Parathyroid adenoma (tissue), 2 donors: ENCODE results near the gene MSANTD1.

Experiments
- H2AFZ ChIP-seq: fragments of 300-600 bp; sonication (generic); one replicate; pipeline ENCODE4 v1.7.0; 2017; ENCODE audit warnings: antibody characterized with exemption, mild to moderate bottlenecking
- H3K27ac ChIP-seq: fragments of 300-600 bp; sonication (generic); one replicate; pipeline ENCODE4 v1.7.0; 2017
- H3K27me3 ChIP-seq: fragments of 300-600 bp; sonication (generic); one replicate; pipeline ENCODE4 v1.7.0; 2017; ENCODE audit warnings: low read length; ENCODE audit not compliant: control insufficient read depth, insufficient read depth
- H3K36me3 ChIP-seq: fragments of 300-600 bp; sonication (generic); one replicate; pipeline ENCODE4 v1.7.0; 2017; ENCODE audit warnings: low read length; ENCODE audit not compliant: control insufficient read depth, insufficient read depth
- H3K4me1 ChIP-seq: fragments of 300-600 bp; sonication (generic); one replicate; pipeline ENCODE4 v1.7.0; 2017; ENCODE audit warnings: control low read depth
- H3K4me2 ChIP-seq: fragments of 300-600 bp; sonication (generic); one replicate; pipeline ENCODE4 v1.7.0; 2017; ENCODE audit warnings: low read length
- H3K4me3 ChIP-seq: fragments of 300-600 bp; sonication (generic); one replicate; pipeline ENCODE4 v1.7.0; 2017; ENCODE audit warnings: low read depth, low read length
- H3K79me2 ChIP-seq: fragments of 300-600 bp; sonication (generic); one replicate; pipeline ENCODE4 v1.7.0; 2017; ENCODE audit warnings: control low read depth
- H3K9ac ChIP-seq: fragments of 300-600 bp; sonication (generic); one replicate; pipeline ENCODE4 v1.7.0; 2017; ENCODE audit warnings: mild to moderate bottlenecking
- H3K9me3 ChIP-seq: fragments of 300-600 bp; sonication (generic); one replicate; pipeline ENCODE4 v1.7.0; 2017; ENCODE audit warnings: low read length; ENCODE audit not compliant: control insufficient read depth
- TF ChIP-seq, protein P1 (sequence below): fragments of 300-600 bp; sonication (generic); IDR thresholded peaks from one replicate; pipeline ENCODE4 v1.7.0; 2017; ENCODE audit warnings: antibody characterized with exemption, mild to moderate bottlenecking
- donor health status: primary hyperparathyroidism.

Gene MSANTD1

DNA sequence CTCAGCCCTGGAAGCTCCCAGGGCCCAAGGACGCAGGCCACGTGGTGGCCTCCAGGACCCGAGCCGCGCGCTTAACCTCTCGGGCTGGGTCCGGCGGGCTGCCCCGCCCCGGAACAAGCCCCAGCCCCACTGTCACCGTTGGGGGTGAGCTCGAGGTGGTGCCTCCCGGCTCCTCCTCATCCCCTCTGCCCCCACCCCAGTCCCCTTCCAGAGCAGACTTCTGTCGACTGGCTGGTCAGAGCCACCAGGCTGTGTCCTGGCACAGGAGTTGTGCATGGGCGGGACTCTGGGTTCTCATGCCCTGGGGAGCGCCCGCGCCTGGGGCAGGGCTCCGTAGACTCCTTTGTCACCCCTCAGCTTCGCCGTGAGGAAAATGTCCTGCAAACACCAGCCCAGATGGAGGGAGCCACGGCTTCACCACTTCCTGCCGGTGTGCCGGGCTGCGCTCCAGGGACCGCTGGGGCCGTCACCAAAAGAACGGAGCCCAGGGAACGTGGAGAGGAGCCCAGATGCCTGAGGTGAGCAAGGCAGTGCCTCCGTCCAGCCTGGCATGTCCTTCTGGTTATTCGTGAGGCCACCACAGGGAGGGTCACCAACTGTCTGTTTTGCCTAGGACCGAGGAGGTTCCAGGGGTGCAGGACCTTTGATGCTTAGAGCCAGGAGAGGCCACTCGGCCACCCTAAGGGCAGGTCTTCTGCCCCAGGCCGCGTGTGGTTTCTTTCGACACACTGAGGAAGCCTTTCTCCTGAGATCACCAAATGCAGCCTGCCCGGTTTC, 36.8 kb downstream of the MSANTD1 start:
- Histone ChIP-seq H3K27me3 (no peaks in the 10 kb centered on the region), H3K9ac (no peak overlapping the region), H3K27ac (no peak overlapping the region), H3K9me3 (no peaks in the 10 kb centered on the region), H3K4me1 (no peaks in the 10 kb centered on the region), H2AFZ (no peak overlapping the region), H3K36me3 (no peaks in the 10 kb centered on the region), H3K79me2 (no peaks in the 10 kb centered on the region), H3K4me2 (no peak overlapping the region), H3K4me3 (no peak overlapping the region)
- TF ChIP-seq, protein P1, sequence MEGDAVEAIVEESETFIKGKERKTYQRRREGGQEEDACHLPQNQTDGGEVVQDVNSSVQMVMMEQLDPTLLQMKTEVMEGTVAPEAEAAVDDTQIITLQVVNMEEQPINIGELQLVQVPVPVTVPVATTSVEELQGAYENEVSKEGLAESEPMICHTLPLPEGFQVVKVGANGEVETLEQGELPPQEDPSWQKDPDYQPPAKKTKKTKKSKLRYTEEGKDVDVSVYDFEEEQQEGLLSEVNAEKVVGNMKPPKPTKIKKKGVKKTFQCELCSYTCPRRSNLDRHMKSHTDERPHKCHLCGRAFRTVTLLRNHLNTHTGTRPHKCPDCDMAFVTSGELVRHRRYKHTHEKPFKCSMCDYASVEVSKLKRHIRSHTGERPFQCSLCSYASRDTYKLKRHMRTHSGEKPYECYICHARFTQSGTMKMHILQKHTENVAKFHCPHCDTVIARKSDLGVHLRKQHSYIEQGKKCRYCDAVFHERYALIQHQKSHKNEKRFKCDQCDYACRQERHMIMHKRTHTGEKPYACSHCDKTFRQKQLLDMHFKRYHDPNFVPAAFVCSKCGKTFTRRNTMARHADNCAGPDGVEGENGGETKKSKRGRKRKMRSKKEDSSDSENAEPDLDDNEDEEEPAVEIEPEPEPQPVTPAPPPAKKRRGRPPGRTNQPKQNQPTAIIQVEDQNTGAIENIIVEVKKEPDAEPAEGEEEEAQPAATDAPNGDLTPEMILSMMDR: no peak

DNA sequence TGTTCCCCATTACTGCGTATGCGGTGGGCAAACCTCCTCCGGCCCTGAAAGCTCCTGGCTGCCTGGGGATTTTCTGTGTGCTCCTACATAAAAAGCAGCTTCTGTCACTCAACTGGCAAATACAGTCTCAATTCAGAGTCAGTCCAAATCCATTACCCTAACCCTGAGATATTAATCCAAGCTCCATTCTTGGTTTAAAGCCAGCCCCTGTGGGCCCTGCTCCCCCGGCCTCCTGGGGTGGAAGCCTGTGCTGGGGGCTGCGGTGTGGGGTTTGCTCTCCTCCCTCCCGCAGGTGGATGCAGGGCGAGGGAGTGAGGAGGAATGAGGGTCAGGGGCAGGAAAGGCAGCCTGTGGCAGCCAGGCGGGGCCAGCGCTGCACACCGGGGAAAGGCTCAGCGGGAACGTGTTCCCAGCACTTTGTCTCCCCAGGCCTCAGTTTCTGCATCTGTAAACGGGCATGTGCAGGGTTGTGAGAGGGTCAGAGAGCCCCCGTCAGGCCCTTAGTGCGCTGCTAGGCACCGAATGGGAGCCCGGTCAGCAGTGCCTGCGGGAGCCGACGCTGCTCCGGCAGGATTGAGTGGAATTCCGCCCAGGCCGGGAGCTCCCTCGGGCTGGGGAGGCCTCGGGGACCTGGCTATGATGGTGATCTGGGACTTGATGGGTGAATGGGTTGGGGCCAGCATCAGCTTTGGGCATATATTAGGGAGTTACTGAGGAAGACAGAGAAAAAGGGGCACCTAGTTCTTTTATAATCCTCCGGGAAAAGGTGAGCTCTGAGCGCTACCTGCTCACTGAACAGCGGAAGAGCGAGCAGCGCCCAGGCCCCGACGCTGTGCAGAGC, 37.6 kb downstream of the MSANTD1 start:
- Histone ChIP-seq H3K27me3 (no peaks in the 10 kb centered on the region), H3K36me3 (no peaks in the 10 kb centered on the region), H3K9ac (no peak overlapping the region), H3K79me2 (no peaks in the 10 kb centered on the region), H3K4me1 (no peaks in the 10 kb centered on the region), H3K9me3 (no peaks in the 10 kb centered on the region), H3K4me2 (no peak overlapping the region), H2AFZ (no peak overlapping the region), H3K4me3 (no peak overlapping the region), H3K27ac (no peak overlapping the region)
- TF ChIP-seq, protein P1: no peak

DNA sequence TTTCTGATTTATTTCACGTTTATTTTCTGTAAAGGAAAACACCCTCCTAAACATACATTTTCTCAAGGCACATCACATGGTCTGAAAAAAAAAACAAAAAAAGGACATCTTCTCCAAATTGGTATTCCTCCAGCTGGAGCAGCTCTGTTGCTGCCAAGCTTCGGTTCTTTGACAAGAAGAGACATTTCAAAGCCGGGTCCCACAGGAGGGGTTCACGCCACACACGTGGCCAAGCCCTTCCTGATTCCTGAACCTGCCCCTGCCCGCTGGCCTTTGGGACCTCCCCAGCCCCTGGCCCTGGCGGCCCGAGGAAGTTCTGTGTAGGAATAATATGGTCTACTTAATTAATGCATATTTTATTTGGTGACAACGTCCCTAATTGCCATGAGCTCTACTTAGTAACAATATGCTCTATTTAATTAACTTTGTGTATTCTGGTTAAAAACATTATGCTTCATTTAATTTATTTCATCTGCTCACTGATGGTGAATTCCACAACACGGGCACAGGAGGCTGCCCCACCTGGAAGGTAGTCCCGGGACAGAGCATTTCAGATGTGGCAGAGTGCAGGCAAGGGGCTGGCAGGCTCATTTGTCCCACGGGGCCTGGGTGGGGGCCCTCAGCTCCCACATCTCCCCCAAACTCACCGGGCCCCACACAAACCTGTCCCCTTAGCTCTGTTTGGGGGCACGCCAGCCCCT, 38.5 kb downstream of the MSANTD1 start:
- no peak overlapping the region for H3K4me3 ChIP-seq
- no peak overlapping the region for H3K9ac ChIP-seq
- H3K79me2 ChIP-seq: no peaks in the 10 kb centered on the region
- no peak overlapping the region for H3K27ac ChIP-seq
- TF ChIP-seq, protein P1: no peak
- H3K27me3 ChIP-seq: no peaks in the 10 kb centered on the region
- no peak overlapping the region for H2AFZ ChIP-seq
- no peak overlapping the region for H3K4me2 ChIP-seq
- no peaks in the 10 kb centered on the region for H3K9me3 ChIP-seq
- H3K4me1 ChIP-seq: no peaks in the 10 kb centered on the region
- H3K36me3 ChIP-seq: no peaks in the 10 kb centered on the region

DNA sequence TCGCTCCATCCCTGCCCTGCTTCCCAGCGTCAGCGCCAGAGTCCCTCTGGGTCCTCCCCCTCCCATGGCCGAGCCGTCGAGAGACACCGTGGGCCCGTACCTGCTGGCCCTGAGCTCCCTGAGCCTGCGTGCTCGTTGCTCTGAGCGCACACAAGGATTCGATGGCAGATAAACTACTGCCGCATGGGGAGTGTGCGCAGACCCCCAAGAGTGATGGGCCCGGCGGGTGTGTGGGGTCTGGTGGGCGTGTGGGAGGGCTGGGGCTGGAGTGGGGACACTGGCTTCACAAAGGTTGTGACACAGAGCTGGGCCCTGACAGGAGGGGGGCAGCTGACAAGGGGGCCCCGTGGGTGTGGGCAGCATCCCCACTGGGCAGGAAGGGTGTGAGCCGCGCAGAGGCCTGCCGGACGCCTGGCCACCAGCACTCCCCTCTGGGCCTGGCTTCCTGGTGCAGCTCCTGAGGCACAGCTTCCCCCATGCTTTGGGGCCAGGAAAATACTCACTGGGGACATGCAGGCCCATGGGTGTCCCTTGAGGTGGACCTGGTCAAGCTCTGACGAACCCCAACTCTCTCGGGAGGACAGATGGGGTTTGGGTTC, 39.1 kb downstream of the MSANTD1 start:
- Histone ChIP-seq H3K4me1 (no peaks in the 10 kb centered on the region), H3K27ac (no peak overlapping the region), H3K79me2 (no peaks in the 10 kb centered on the region), H2AFZ (no peak overlapping the region), H3K27me3 (no peaks in the 10 kb centered on the region), H3K9ac (no peak overlapping the region), H3K4me3 (no peak overlapping the region), H3K36me3 (no peaks in the 10 kb centered on the region), H3K4me2 (no peak overlapping the region), H3K9me3 (no peaks in the 10 kb centered on the region)
- TF ChIP-seq, protein P1: no peak
